GM12878 (cell line): ENCODE data around the gene SNRNP35. TPM values are rescaled to one million over a fixed set of nuclear protein-coding genes. Genes with fewer than 3 reads are reported as not detected.

Experiments used
- ATAC-seq: fragments of 200-7000 bp; cut with Tn5 transposase; 3 replicates; pipeline ENCODE4 v1.9.1; 2020; ENCODE audit warnings: mild to moderate bottlenecking, moderate library complexity
- BruUV-seq: library from RNA; stranded (reverse); fragments of 400-500 nt; replicated peaks from 2 replicates; lab custom pipeline; 2021; lab: Mats Ljungman, UMichigan
- CTCF ChIA-PET: fragments of 300-600 bp; sonication (Branson Sonifier 250); formaldehyde crosslinking; extraction: SDS; loops from one replicate; lab custom pipeline; 2021; ENCODE audit warnings: inconsistent platforms; lab: Yijun Ruan, JAX
- POLR2A ChIA-PET: fragments of 350-600 bp; formaldehyde crosslinking; extraction: SDS; loops from one replicate; lab custom pipeline; 2021; ENCODE audit warnings: inconsistent platforms; lab: Charles Lee
- RAD21 ChIA-PET: fragments of 300-600 bp; sonication (Branson Sonifier 250); formaldehyde crosslinking; loops from one replicate; lab custom pipeline; 2023; ENCODE audit warnings: antibody characterized with exemption; ENCODE audit not compliant: unreplicated experiment; lab: Charles Lee
- SMC1A ChIA-PET: fragments of 300-600 bp; sonication (Branson Sonifier 250); formaldehyde crosslinking; loops from one replicate; lab custom pipeline; 2023; ENCODE audit not compliant: unreplicated experiment, uncharacterized antibody; lab: Charles Lee
- DNase-seq: peaks from one replicate; pipeline ENCODE4 v3.0.0-alpha.2; 2011; ENCODE audit warnings: low read depth, low spot score
- FAIRE-seq: peaks from 3 replicates; lab custom pipeline; 2011; peaks lifted over from hg19 to GRCh38; lab: Jason Lieb, UNC
- H2AFZ ChIP-seq: 2 replicates; pipeline ENCODE4 v1.6.0; 2011; ENCODE audit warnings: low read depth, low read length, control low read depth; ENCODE audit not compliant: control insufficient read depth
- H3K27ac ChIP-seq: 2 replicates; pipeline ENCODE4 v1.5.1; 2011; ENCODE audit warnings: control low read depth; ENCODE audit not compliant: control insufficient read depth, insufficient read depth
- H3K27me3 ChIP-seq, 2 experiments: replicated peaks in 1 of 2; 2 replicates each; pipeline versions ENCODE4 v1.6.0 to v1.6.1; 2011; ENCODE audit warnings: low read length in 1 of 2; ENCODE audit not compliant: control insufficient read depth in 2 of 2, insufficient read depth in 2 of 2
- H3K36me3 ChIP-seq, 2 experiments: 2 replicates each; pipeline ENCODE4 v1.5.1; 2011; ENCODE audit warnings: low read length in 1 of 2; ENCODE audit not compliant: control insufficient read depth in 2 of 2, insufficient read depth in 2 of 2
- H3K4me1 ChIP-seq: 2 replicates; pipeline ENCODE4 v1.6.1; 2011; ENCODE audit warnings: mild to moderate bottlenecking, low read length, moderate library complexity, mixed read lengths; ENCODE audit not compliant: control insufficient read depth, insufficient read depth
- H3K4me2 ChIP-seq: 2 replicates; pipeline ENCODE4 v1.6.0; 2011; ENCODE audit warnings: control low read depth; ENCODE audit not compliant: control insufficient read depth, insufficient read depth
- H3K4me3 ChIP-seq: fragments of 200-600 bp; sonication (generic); 2 replicates; pipeline ENCODE4 v1.5.1; 2016
- H3K79me2 ChIP-seq: 2 replicates; pipeline ENCODE4 v1.6.0; 2011; ENCODE audit warnings: low read length; ENCODE audit not compliant: control insufficient read depth, insufficient read depth
- H3K9ac ChIP-seq: 2 replicates; pipeline ENCODE4 v1.8.0; 2011; ENCODE audit warnings: low read length, control low read depth, mixed read lengths; ENCODE audit not compliant: control insufficient read depth, insufficient read depth
- H3K9me3 ChIP-seq: replicated peaks from 3 replicates; pipeline ENCODE4 v1.5.1; 2011; ENCODE audit warnings: mild to moderate bottlenecking, low read length; ENCODE audit not compliant: control insufficient read depth, insufficient read depth
- H4K20me1 ChIP-seq: 2 replicates; pipeline ENCODE4 v1.6.0; 2011; ENCODE audit not compliant: control insufficient read depth, insufficient read depth
- CREB1 ChIP-seq: IDR thresholded peaks from 2 replicates; pipeline ENCODE4 v1.6.1; 2012; ENCODE audit warnings: low read depth, mild to moderate bottlenecking, inconsistent platforms
- E2F4 ChIP-seq: IDR thresholded peaks from 2 replicates; pipeline ENCODE4 v1.6.1; 2012; ENCODE audit warnings: low read depth, low read length, improper control_type of control experiment
- E2F8 ChIP-seq: fragments of 450-650 bp; IDR thresholded peaks from 2 replicates; pipeline ENCODE4 v1.6.1; 2018; ENCODE audit warnings: mild to moderate bottlenecking, low read depth, moderate library complexity; ENCODE audit not compliant: partially characterized antibody
- EGR1 ChIP-seq, 2 experiments: IDR thresholded peaks; 1 replicate in 1 of 2; 2 replicates in 1 of 2; pipeline ENCODE4 v1.6.1; 2011 to 2012; ENCODE audit warnings: low read depth in 2 of 2, low read length in 2 of 2, borderline replicate concordance in 1 of 2, mild to moderate bottlenecking in 1 of 2, moderate library complexity in 1 of 2
- FOXM1 ChIP-seq: IDR thresholded peaks from 2 replicates; pipeline ENCODE4 v1.6.1; 2012; ENCODE audit warnings: low read depth, mild to moderate bottlenecking, inconsistent platforms, low read length, moderate library complexity
- MYB ChIP-seq: fragments of 150-350 bp; IDR thresholded peaks from 2 replicates; pipeline ENCODE4 v1.6.1; 2014; ENCODE audit warnings: mild to moderate bottlenecking, low read depth, low read length, borderline replicate concordance
- NFXL1 ChIP-seq: fragments of 450-650 bp; IDR thresholded peaks from 2 replicates; pipeline ENCODE4 v1.6.1; 2017; ENCODE audit warnings: antibody characterized with exemption, mild to moderate bottlenecking, borderline replicate concordance
- RELA ChIP-seq: fragments of 450-650 bp; IDR thresholded peaks from 2 replicates; pipeline ENCODE4 v1.8.0; 2014; ENCODE audit warnings: borderline replicate concordance; ENCODE audit not compliant: partially characterized antibody
- SKIL ChIP-seq: fragments of 450-650 bp; IDR thresholded peaks from 2 replicates; pipeline ENCODE4 v1.6.1; 2017; ENCODE audit warnings: mild to moderate bottlenecking, low read depth, inconsistent platforms; ENCODE audit not compliant: poor library complexity, severe bottlenecking
- TCF12 ChIP-seq: IDR thresholded peaks from 2 replicates; pipeline ENCODE4 v1.6.1; 2011; ENCODE audit warnings: low read depth, mild to moderate bottlenecking, low read length
- ZNF217 ChIP-seq: fragments of 450-650 bp; IDR thresholded peaks from 2 replicates; pipeline ENCODE4 v1.6.1; 2017; ENCODE audit warnings: antibody characterized with exemption, mild to moderate bottlenecking
- WGBS: methylation state at CpG from one replicate; pipeline ENCODE4 v1.1.6; 2016; ENCODE audit warnings: low lambda C conversion rate; ENCODE audit not compliant: insufficient replicate concordance, insufficient coverage; ENCODE audit errors: missing lambda C conversion rate; 5-methylcytosine and 5-hydroxymethylcytosine counted together
- in situ Hi-C: fragments of 300-500 bp; cut with MboI; formaldehyde crosslinking; loops from 9 replicates; pipeline ENCODE4 v1.14.3; 2018; ENCODE audit warnings: mixed read lengths
- intact Hi-C: fragments of 100-400 bp; cut with micrococcal nuclease; formaldehyde crosslinking; loops from one replicate; pipeline ENCODE4 v1.14.2; 2022; ENCODE audit not compliant: unreplicated experiment
- polyA plus RNA-seq, 11 experiments: library from polyadenylated mRNA; depleted of rRNA in 4 of 11; unstranded in 6 of 11; stranded (reverse) in 5 of 11; fragments of >200 nt; fragmentation: Nextera tagmentation in 4 of 11; fragmentation: Illumina TruSeq in 1 of 11; extraction: Ambion mirVana in 4 of 11; extraction: Trizol in 1 of 11; gene quantifications; 1 replicate in 1 of 11; 2 replicates in 10 of 11; pipeline versions ENCODE4 v1.2.1 to v1.2.3, GENCODE V29; 2011 to 2016; ENCODE audit warnings: inconsistent platforms in 2 of 11, missing spikeins in 2 of 11, low read depth in 1 of 11
- total RNA-seq, 4 experiments: library from RNA; depleted of rRNA in 3 of 4; stranded (reverse); fragments of >200 nt in 3 of 4; fragmentation: Illumina TruSeq in 1 of 4; extraction: Trizol in 1 of 4; gene quantifications; 2 replicates each; pipeline versions ENCODE4 v1.2.1 to v1.2.3, GENCODE V29; 2013 to 2021

Gene SNRNP35
- total and polyA plus RNA-seq, 10 of the 15 experiments (the other 5 are each of a cell fraction or from before 2014, with no cell fraction given), result 21.6 to 49.6 (median 29.0) TPM

GRCh38 chr12:123497065-123497464 lies 39.1 kb downstream of the SNRNP35 start:
- no peak overlapping the region for H3K4me3 ChIP-seq
- 93% methylated on average over 7 of the region's 7 CpGs for WGBS
- no peak overlapping the region for H2AFZ ChIP-seq
- ChIA-PET RAD21 (no interaction called here), POLR2A (no interaction called here), SMC1A (no interaction called here), CTCF (interaction anchor here (0.6 to 1.0 kb wide), 2 partner anchors 19 to 1772 kb away, joined by 3 read pairs; no protein-coding TSS in a partner anchor)
- TF ChIP-seq E2F8 (no peak), MYB (no peak), RELA (no peak), FOXM1 (no peak), E2F4 (no peak), ZNF217 (no peak), EGR1 (IDR thresholded peaks at IDR 0.05; ENCODE audit: borderline replicate concordance in 1 of 2, low read depth in 2 of 2, low read length in 2 of 2) (no peak), NFXL1 (no peak), SKIL (no peak), TCF12 (no peak), CREB1 (no peak)
- no peak overlapping the region for H3K9ac ChIP-seq
- no peaks in the 10 kb centered on the region for H3K36me3 ChIP-seq
- H3K9me3 ChIP-seq, result no peaks in the 10 kb centered on the region
- intact Hi-C loops, result no loop called here
- no peaks in the 10 kb centered on the region for H4K20me1 ChIP-seq
- H3K4me2 ChIP-seq, result no peak overlapping the region
- in situ Hi-C loops, result no loop called here
- BruUV-seq, result no TSS peak
- H3K27ac ChIP-seq, result no peak overlapping the region
- no peaks in the 10 kb centered on the region for H3K4me1 ChIP-seq
- FAIRE-seq (no peak), ATAC-seq (no peak), DNase-seq (no peak)
- H3K79me2 ChIP-seq, result no peaks in the 10 kb centered on the region
- H3K27me3 ChIP-seq, result no peaks in the 10 kb centered on the region
